Activated CD4-positive, alpha-beta T cell treated with anti-CD3 and anti-CD28 coated beads, Interleukin-2, amount 50 U/mL, for 4 hours (primary cell): ENCODE measurements around the gene PNPLA6.

Experiments
- DNase-seq, 2 experiments: peaks; one replicate each; pipeline ENCODE4 v3.0.0-alpha.2; 2020

Gene PNPLA6

DNA sequence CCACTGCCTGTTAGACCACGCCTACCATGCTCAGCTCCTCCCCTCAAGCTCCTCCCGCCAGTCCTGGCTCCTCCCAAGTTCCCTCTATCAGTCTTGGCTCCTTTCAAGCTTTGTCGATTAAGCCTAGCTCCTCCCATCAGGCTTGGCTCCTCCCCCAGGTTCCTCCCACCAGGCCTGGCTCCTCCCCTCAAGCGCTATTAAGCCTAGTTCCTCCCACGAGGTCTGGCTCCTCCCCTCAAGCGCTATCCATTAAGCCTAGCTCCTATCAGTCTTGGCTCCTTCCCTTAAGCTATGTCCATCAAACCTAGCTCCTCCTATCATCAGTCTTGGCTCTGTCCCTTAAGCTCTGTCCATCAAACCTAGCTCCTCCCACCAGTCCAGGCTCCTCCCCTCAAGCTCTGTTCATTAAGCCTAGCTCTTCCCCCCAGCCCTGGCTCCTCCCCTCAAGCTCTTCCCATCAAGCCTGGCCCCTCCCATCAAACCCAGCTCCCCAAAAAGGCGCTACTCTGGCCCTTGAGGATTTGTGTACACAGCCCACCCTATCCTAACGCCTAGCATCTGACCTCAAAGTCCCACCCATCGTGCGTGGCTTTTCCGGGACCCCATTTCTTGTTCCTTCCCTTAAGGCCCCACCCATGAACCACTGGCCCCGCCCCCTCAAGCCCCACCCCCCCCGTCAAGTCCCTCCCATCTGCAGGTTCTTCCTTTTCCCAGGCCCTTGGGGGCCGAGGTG is 70.1 kb downstream of the PNPLA6 start:
- DNase-seq: no peak

DNA sequence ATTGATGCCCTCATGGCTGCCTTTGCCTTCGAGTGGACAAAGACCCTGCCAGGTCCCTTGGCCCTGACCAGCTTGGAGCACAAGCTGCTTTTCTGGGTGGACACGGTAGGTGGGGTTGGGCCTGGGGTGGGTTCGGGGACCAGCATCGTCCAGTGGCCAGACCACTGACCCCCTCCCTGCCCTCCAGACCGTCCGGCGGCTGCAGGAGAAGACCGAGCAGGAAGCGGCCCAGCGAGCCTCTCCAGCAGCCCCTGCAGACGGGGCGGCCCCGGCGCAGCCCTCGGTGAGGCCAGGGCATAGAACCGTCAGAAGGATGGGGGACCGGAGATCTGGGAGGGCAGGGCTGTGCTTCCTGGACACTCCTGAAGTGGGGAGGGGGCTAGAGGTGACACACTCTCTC is 70.8 kb downstream of the PNPLA6 start:
- no peak for DNase-seq

DNA sequence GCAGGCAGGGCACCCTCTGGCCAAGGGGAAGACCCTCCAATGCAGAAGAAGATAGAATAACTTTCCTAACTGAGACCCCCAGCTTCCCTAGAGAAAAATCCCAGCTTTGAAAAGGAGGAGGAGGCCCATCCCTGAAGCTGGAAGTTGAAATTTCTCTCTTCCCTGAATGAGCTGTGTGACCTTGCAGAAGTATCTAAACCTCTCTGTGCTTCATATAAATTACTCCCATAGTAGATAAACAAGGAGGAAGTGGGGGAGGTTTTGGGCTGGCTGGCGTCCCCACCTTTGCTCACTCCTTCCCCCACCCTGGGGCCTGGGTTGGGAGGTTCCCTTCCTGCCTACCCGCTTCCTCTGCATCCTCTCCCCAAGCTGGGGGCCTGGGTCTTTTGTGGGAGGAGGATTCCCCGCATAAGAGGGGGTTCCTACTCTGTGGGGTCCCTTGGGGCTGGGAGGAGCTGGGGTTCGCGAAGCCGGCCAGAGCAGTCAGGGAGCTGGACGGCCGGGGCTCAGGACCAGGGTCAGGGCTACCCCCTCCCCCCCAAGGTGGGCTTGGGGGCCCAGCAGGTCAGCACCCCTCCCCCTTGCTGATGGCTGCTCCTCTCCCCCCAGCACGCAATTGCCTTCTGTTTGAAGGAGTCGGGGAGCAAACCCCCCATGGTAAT is 71.8 kb downstream of the PNPLA6 start:
- DNase-seq: no peak

DNA sequence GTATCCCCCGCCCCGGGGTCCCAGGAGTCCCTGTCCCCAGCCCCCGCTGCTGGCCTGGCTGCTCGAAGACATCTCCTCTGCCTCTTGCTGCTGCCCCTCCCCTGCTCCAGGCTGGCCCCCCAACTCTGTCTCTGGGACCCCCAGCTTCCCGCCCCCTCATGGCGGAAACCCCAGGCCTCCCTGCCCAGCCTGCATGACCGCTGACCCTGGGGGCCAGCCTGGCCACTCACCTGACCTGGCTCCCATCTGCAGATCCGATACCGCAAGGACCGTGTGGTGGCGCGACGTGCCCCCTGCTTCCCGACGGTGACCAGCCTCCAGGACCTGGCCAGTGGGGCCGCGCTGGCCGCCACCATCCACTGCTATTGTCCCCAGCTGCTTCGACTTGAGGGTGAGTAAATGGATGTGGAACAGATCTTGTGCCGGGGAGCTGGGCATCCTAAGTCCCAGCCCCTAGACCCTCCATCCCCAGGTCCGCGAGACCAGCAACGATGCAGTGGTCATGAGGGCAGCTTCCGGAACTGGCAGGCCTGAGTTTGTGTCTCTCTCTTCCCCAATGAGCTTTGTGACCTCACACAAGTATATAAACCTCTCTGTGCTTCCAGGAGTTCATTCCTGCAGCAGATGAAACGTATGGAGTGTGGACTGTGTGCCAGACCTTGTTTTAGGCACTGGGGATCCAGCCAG is 72.5 kb downstream of the PNPLA6 start:
- no peak for DNase-seq

DNA sequence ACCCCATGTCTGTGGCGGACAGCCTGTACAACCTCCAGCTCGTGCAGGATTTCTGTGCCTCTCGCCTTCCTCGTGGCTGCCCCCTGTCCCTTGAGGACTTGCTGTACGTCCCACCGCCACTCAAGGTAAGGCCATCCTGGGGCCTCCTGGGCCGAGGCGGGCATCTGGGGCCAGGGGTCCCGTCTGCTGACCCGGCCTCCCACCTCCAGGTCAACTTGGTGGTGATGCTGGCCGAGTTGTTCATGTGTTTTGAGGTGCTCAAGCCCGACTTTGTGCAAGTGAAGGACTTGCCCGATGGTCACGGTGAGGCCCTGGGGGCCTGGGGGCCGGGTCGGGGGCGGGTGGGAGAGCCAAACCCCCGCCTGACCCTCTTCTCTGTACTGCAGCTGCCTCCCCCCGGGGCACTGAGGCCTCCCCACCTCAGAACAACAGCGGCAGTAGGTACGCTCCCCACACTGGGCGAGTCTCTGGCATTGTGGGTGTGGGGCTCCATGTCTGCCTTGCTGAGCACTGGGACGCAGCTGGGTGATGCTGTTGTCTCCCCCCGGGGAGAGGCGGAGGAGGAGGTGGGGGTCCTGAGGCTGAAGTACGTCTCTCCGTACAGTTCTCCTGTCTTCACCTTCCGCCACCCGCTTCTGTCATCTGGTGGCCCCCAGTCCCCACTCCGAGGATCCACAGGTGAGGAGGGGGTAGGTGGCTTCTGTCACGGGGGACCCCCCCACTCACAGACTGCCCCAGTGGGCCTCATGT is 75.1 kb downstream of the PNPLA6 start:
- no peak for DNase-seq
